ENCODE measurements around the gene PTPRT. TPM values are rescaled to one million over a fixed set of nuclear protein-coding genes. Genes with fewer than 3 reads are reported as not detected.

PTPRT gene
- total and polyA plus RNA-seq, 2 of the 13 experiments (the other 11 are each of a cell fraction or from before 2014, with no cell fraction given), result under 0.01 to 0.09 TPM

- TF ChIP-seq CENPX (CRISPR knock-in tag; IDR thresholded peaks at IDR 0.05) (no peak), ZUFSP (CRISPR knock-in tag; IDR thresholded peaks at IDR 0.05; ENCODE audit: borderline replicate concordance) (no peak), ZNF431 (CRISPR knock-in tag; IDR thresholded peaks at IDR 0.05; ENCODE audit: borderline replicate concordance, low read depth) (0 out of 2 replicates have a peak, but pooled peaks have one; percentile 26), ATF7-NPFF (CRISPR knock-in tag; IDR thresholded peaks at IDR 0.05; ENCODE audit: low read depth) (no peak), ZBTB21 (CRISPR knock-in tag; IDR thresholded peaks at IDR 0.05) (no peak), TAF1 (CRISPR knock-in tag; IDR thresholded peaks at IDR 0.05) (no peak), SNAPC4 (CRISPR knock-in tag; IDR thresholded peaks at IDR 0.05) (no peak), ZNF564 (CRISPR knock-in tag; IDR thresholded peaks at IDR 0.05) (no peak), ARNT2 (CRISPR knock-in tag; IDR thresholded peaks at IDR 0.05; ENCODE audit: low read depth) (no peak), ATRX (CRISPR knock-in tag; IDR thresholded peaks at IDR 0.05; ENCODE audit: borderline replicate concordance) (no peak), AFF4 (CRISPR knock-in tag; IDR thresholded peaks at IDR 0.05) (no peak), FOSL2 (CRISPR knock-in tag; IDR thresholded peaks at IDR 0.05) (0 out of 2 replicates have a peak, but pooled peaks have one; percentile 6), EZH2 (conservative IDR thresholded peaks at IDR 0.05; ENCODE audit: low read depth, low read length) (no peak), TOE1 (CRISPR knock-in tag; IDR thresholded peaks at IDR 0.05) (no peak), THAP11 (CRISPR knock-in tag; IDR thresholded peaks at IDR 0.05) (0 out of 2 replicates have a peak, but pooled peaks have one; percentile 33), ZNF644 (CRISPR knock-in tag; IDR thresholded peaks at IDR 0.05; ENCODE audit: low read depth) (peak; percentile 79; the same call in 1 of the 2 replicates), NFYB (CRISPR knock-in tag; IDR thresholded peaks at IDR 0.05) (no peak), YY1 (IDR thresholded peaks at IDR 0.05; ENCODE audit: insufficient read depth, insufficient replicate concordance, low read depth, low read length) (no peak), NRL (CRISPR knock-in tag; IDR thresholded peaks at IDR 0.05; ENCODE audit: borderline replicate concordance) (no peak), ZNF468 (CRISPR knock-in tag; IDR thresholded peaks at IDR 0.05) (no peak)
These were observed 287.8 kb downstream of the PTPRT start (continued) for GRCh38 chr20:42901689-42902440.
